ENCODE data around the gene RSPH1.

Gene RSPH1

GRCh38 chr21:42484966-42485365, 11.1 kb downstream of the RSPH1 start:
- no peak for DNase-seq (ENCODE audit: low read depth in 2 of 2)
- TF ChIP-seq CTCF (IDR thresholded peaks at IDR 0.05; ENCODE audit: low read depth, low read length) = no peak
- H3K4me3 ChIP-seq (replicated peaks in 1 of 2; ENCODE audit: low read depth in 2 of 2, low read length in 2 of 2) = no peak overlapping the region

GRCh38 chr21:42481169-42481568, 14.9 kb downstream of the RSPH1 start:
- TF ChIP-seq CTCF (IDR thresholded peaks at IDR 0.05; ENCODE audit: low read depth, low read length) = no peak
- DNase-seq (ENCODE audit: low read depth in 2 of 2) = no peak
- no peak overlapping the region for H3K4me3 ChIP-seq (replicated peaks in 1 of 2; ENCODE audit: low read depth in 2 of 2, low read length in 2 of 2)

GRCh38 chr21:42480736-42481135, 15.3 kb downstream of the RSPH1 start:
- TF ChIP-seq CTCF (IDR thresholded peaks at IDR 0.05; ENCODE audit: low read depth, low read length) = no peak
- no peak for DNase-seq (ENCODE audit: low read depth in 2 of 2)
- H3K4me3 ChIP-seq (replicated peaks in 1 of 2; ENCODE audit: low read depth in 2 of 2, low read length in 2 of 2) = no peak overlapping the region

GRCh38 chr21:42479582-42479981, 16.4 kb downstream of the RSPH1 start:
- TF ChIP-seq CTCF (IDR thresholded peaks at IDR 0.05; ENCODE audit: low read depth, low read length) = no peak

GRCh38 chr21:42478504-42478903, 17.5 kb downstream of the RSPH1 start:
- TF ChIP-seq CTCF (IDR thresholded peaks at IDR 0.05; ENCODE audit: low read depth, low read length) = no peak
- no peak overlapping the region for H3K4me3 ChIP-seq (replicated peaks in 1 of 2; ENCODE audit: low read depth in 2 of 2, low read length in 2 of 2)

More at GRCh38 chr21:42479582-42479981, 16.4 kb downstream of the RSPH1 start:
- DNase-seq (ENCODE audit: low read depth in 2 of 2) = no peak
- H3K4me3 ChIP-seq (replicated peaks in 1 of 2; ENCODE audit: low read depth in 2 of 2, low read length in 2 of 2) = no peak overlapping the region

GRCh38 chr21:42476388-42477331, 19.4 kb downstream of the RSPH1 start:
- TF ChIP-seq CTCF (IDR thresholded peaks at IDR 0.05; ENCODE audit: low read depth, low read length) = no peak
- H3K4me3 ChIP-seq (replicated peaks in 1 of 2; ENCODE audit: low read depth in 2 of 2, low read length in 2 of 2) = no peak overlapping the region
- DNase-seq (ENCODE audit: low read depth in 2 of 2) = no peak

More at GRCh38 chr21:42478504-42478903, 17.5 kb downstream of the RSPH1 start:
- no peak for DNase-seq (ENCODE audit: low read depth in 2 of 2)
